Effector memory CD8-positive, alpha-beta T cell (primary cell): ENCODE data around the gene LRRN4CL.

ENCODE experiments used
- ATAC-seq: fragments of 150-1000 bp; cut with Tn5 transposase; replicated peaks from 2 replicates; pipeline ENCODE4 v1.10.0; 2021; ENCODE audit warnings: mild to moderate bottlenecking, moderate library complexity
- DNase-seq, 3 experiments: peaks; one replicate each; pipeline ENCODE4 v3.0.0; 2021
- H3K27ac Mint-ChIP-seq, 2 donors: one replicate each; pipeline ENCODE4 v1.8.0; 2022; ENCODE audit warnings: mild to moderate bottlenecking in 2 of 2, mixed read lengths in 2 of 2, moderate library complexity in 2 of 2
- H3K27me3 Mint-ChIP-seq, 2 donors: one replicate each; pipeline ENCODE4 v1.8.0; 2022; ENCODE audit warnings: mixed read lengths in 2 of 2
- H3K36me3 Mint-ChIP-seq: one replicate; pipeline ENCODE4 v1.8.0; 2022; ENCODE audit warnings: mild to moderate bottlenecking, moderate library complexity, mixed read lengths; ENCODE audit not compliant: insufficient read depth
- H3K4me1 Mint-ChIP-seq, 2 donors: one replicate each; pipeline ENCODE4 v1.8.0; 2022; ENCODE audit warnings: low read depth in 2 of 2, mixed read lengths in 2 of 2
- H3K4me3 Mint-ChIP-seq, 2 donors: one replicate each; pipeline ENCODE4 v1.8.0; 2022; ENCODE audit warnings: mild to moderate bottlenecking in 2 of 2, mixed read lengths in 2 of 2, moderate library complexity in 2 of 2
- H3K9me3 Mint-ChIP-seq, 2 donors: one replicate each; pipeline ENCODE4 v1.8.0; 2022; ENCODE audit warnings: mixed read lengths in 2 of 2

The LRRN4CL gene

DNA sequence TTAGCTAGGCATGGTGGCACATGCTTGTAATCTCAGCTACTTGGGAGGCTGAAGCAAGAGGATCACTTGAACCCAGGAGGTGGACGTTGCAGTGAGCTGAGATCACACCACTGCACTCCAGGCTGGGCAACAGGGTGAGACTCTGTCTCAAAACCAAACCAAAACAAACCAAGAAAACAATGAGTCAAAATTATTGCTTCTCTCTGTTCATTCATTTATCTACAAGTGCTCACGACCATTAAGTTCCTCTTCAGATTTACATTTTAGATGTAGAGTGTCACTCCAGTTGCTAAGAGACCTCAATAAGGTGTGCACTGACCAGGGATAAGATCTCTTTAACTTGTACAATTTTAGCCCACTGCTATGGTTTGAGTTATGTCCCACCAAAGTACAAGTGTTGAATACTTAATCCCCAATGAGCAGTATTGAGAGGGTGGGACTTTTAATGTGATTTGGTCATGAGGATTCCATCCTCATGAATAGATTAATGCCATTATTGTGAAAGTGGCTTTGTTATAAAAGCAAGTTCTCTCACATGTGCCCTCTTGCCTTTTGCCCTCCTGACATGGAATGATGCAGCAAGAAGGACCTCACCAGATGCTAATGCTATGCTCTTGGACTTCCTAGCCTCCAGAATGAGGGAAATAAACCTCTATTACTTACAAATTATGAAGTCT is 30.1 kb upstream of the LRRN4CL start:
- Mint-ChIP-seq H3K9me3 (no peaks in the 10 kb centered on the region), H3K4me1 (peaks cover 11 to 34% of the 10 kb centered on the region in 2 donors), H3K4me3 (no peak overlapping the region), H3K36me3 (peaks cover 100% of the 10 kb centered on the region), H3K27me3 (no peaks in the 10 kb centered on the region), H3K27ac (peak overlapping the region in 1 of 2 donors; percentile 35)
- ATAC-seq (no peak), DNase-seq (no peak)

- H3K36me3 Mint-ChIP-seq, result peaks cover 99% of the 10 kb centered on the region
- peaks cover 4 to 29% of the 10 kb centered on the region in 2 donors for H3K4me1 Mint-ChIP-seq
These were observed 27.5 kb upstream of the LRRN4CL start for GRCh38 chr11:62716816-62717215.

DNA sequence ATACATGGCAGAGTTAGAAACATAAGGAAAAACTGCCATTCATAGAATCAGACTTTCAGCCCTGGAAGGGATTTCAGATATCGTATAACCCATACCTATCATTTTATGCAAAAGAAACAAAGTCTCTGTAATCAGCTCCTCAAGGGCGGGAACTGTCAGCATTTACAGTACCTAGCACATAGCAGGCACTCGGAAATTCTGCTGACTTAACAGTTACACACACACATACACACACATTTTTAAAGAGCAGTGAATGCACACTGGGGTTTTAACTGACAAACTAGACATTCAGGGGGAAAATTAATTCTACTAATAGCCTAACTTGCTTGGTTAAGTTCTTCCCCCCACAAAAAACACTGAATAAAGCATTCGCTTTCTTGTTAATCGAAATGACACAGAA is 26.9 kb upstream of the LRRN4CL start:
- ATAC-seq (no peak), DNase-seq (no peak)
- Mint-ChIP-seq H3K36me3 (peaks cover 97% of the 10 kb centered on the region), H3K27ac (no peak overlapping the region), H3K4me3 (no peak overlapping the region), H3K9me3 (no peaks in the 10 kb centered on the region), H3K4me1 (peaks cover 4 to 29% of the 10 kb centered on the region in 2 donors), H3K27me3 (no peaks in the 10 kb centered on the region)

More at GRCh38 chr11:62716816-62717215, 27.5 kb upstream of the LRRN4CL start:
- DNase-seq (no peak), ATAC-seq (no peak)
- Mint-ChIP-seq H3K27ac (peak overlapping the region in 1 of 2 donors; percentile 41), H3K27me3 (no peaks in the 10 kb centered on the region), H3K9me3 (no peaks in the 10 kb centered on the region), H3K4me3 (no peak overlapping the region)

- no peak overlapping the region for H3K4me3 Mint-ChIP-seq
- DNase-seq (no peak), ATAC-seq (no peak)
- H3K4me1 Mint-ChIP-seq, result peaks cover 4 to 29% of the 10 kb centered on the region in 2 donors
- H3K27me3 Mint-ChIP-seq, result no peaks in the 10 kb centered on the region
- no peaks in the 10 kb centered on the region for H3K9me3 Mint-ChIP-seq
- peak overlapping the region in 1 of 2 donors; percentile 41 for H3K27ac Mint-ChIP-seq
- peaks cover 97% of the 10 kb centered on the region for H3K36me3 Mint-ChIP-seq
These were observed 26.1 kb upstream of the LRRN4CL start for GRCh38 chr11:62715150-62716130.

- H3K36me3 Mint-ChIP-seq, result peaks cover 96% of the 10 kb centered on the region
These were observed 24.0 kb upstream of the LRRN4CL start for GRCh38 chr11:62713343-62713742.

DNA sequence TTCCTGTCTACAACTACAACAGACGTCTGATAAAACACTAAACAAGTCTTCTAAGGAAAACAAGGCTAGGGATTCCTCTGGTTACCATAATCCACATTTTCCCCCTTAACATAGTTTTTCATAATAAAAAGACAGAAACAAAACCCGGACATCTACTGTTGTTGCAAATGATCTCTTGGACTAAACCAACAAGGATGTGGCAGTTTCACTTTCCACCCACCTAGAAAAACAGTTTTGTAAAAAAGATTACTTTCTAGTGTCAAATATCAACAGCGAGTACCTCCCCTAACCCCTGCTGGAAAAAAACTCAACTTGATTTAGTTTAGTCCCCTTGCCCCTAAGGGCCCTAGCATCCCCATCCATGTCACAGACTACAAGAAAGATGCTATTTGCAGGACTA is 23.5 kb upstream of the LRRN4CL start:
- H3K4me3 Mint-ChIP-seq, result no peak overlapping the region
- H3K9me3 Mint-ChIP-seq, result no peaks in the 10 kb centered on the region
- H3K4me1 Mint-ChIP-seq, result peaks cover 19 to 31% of the 10 kb centered on the region in 2 donors
- ATAC-seq (no peak), DNase-seq (no peak)
- peaks cover 91% of the 10 kb centered on the region for H3K36me3 Mint-ChIP-seq
- no peaks in the 10 kb centered on the region for H3K27me3 Mint-ChIP-seq
- peak overlapping the region in 1 of 2 donors; percentile 61 for H3K27ac Mint-ChIP-seq

More at GRCh38 chr11:62713343-62713742, 24.0 kb upstream of the LRRN4CL start:
- H3K4me3 Mint-ChIP-seq, result no peak overlapping the region
- H3K27me3 Mint-ChIP-seq, result no peaks in the 10 kb centered on the region
- no peaks in the 10 kb centered on the region for H3K9me3 Mint-ChIP-seq
- H3K4me1 Mint-ChIP-seq, result peaks cover 17 to 36% of the 10 kb centered on the region in 2 donors
- H3K27ac Mint-ChIP-seq, result no peak overlapping the region
- ATAC-seq, result no peak
- DNase-seq, result no peak

GRCh38 chr11:62712276-62712812 is 23.0 kb upstream of the LRRN4CL start:
- peak overlapping the region in 1 of 2 donors; percentile 61 for H3K27ac Mint-ChIP-seq
- peaks cover 20 to 30% of the 10 kb centered on the region in 2 donors for H3K4me1 Mint-ChIP-seq
- peaks cover 86% of the 10 kb centered on the region for H3K36me3 Mint-ChIP-seq
- H3K27me3 Mint-ChIP-seq, result no peaks in the 10 kb centered on the region
- DNase-seq, result no peak
- ATAC-seq, result no peak
- no peak overlapping the region for H3K4me3 Mint-ChIP-seq
- H3K9me3 Mint-ChIP-seq, result no peaks in the 10 kb centered on the region

DNA sequence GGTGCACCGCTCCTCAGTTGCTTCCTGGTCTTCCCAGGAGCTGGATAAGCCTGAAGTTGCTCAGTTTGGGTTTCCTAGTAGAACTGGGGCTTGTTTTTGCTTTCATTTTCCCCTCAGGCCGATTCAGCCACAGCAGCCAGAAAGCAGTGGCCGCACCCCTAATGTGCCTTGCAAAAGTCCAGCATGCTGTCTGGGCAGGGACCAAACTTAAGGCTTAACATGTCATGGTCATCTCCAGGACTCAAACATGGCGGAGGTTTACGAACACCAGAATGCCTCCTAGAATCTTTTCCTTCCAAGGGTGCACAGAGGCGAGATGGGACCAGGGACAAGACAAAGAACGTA is 20.6 kb upstream of the LRRN4CL start:
- H3K27me3 Mint-ChIP-seq, result no peaks in the 10 kb centered on the region
- H3K36me3 Mint-ChIP-seq, result peaks cover 79% of the 10 kb centered on the region
- no peaks in the 10 kb centered on the region for H3K9me3 Mint-ChIP-seq

DNA sequence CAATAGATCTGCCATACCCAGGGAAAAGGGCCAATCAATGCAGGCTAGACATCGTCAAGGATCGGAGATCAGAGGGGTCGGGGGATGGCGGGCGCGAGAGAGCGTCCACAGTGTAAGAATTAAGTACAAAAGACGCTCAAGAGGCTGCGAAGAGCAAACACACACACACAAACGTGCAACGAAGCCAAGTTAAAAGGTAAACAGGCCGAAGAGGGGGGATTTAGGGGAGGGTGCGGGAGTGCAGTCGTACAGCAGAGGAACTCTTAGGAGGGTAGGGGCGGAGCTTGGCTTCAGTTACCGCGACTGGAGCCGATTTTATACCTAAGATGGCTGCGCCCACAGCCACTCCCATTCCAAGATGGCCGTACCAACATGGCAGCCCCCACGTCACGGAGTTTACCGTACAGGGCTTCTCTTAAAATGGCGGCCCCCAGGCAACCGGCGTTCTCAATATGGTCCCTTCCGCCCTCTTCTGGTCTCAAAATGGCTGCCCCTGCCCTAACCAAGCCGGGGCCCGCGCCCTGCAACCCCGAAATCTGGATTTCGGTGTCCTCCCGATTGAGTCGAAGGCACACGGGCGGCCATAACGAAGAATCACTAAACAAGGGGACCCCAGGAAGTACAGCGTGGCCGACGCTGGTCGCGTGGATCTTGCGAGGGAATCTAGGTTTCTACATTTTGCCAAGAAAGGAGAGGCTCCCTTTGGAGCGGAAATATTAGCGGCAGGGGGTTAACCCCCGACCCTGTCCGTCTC is 20.1 kb upstream of the LRRN4CL start:
- Mint-ChIP-seq H3K9me3 (no peaks in the 10 kb centered on the region), H3K4me1 (peaks cover 35 to 37% of the 10 kb centered on the region in 2 donors), H3K27me3 (no peaks in the 10 kb centered on the region), H3K27ac (peak overlapping the region; percentile 94 to 95), H3K4me3 (peak overlapping the region; percentile 87 to 90), H3K36me3 (peaks cover 73% of the 10 kb centered on the region)
- peak; percentile 76 for ATAC-seq
- peak; percentile 96 to 97 (median 96) for DNase-seq

More for the DNA sequence above, 20.6 kb upstream of the LRRN4CL start:
- DNase-seq (no peak), ATAC-seq (no peak)
- Mint-ChIP-seq H3K27ac (peak overlapping the region; percentile 94 to 95), H3K4me3 (peak overlapping the region; percentile 87 to 90), H3K4me1 (peaks cover 35 to 38% of the 10 kb centered on the region in 2 donors)

DNA sequence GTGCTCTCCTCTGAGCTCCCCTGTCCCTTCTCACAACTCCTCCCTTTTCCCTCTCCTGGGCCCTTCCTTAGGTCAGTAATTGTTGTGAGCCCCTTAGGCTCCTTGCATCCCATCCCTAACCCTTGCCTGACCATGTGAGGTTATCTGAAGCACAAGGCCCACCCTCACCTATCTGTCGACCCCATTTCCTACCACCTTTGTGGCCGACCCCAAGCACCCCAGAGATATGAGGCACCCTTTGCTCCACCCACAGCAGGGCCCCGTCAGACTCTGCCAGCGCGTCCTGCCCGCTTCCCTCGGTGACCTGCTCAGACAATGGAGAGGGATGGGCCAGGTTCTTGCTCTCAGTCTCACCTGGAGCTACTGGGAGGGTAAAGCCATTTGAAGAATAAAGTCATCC is 19.5 kb upstream of the LRRN4CL start:
- Mint-ChIP-seq H3K27me3 (no peaks in the 10 kb centered on the region), H3K9me3 (no peaks in the 10 kb centered on the region), H3K4me3 (peak overlapping the region; percentile 87 to 90), H3K4me1 (peaks cover 35% of the 10 kb centered on the region in 2 donors), H3K27ac (peak overlapping the region; percentile 94 to 95), H3K36me3 (peaks cover 68% of the 10 kb centered on the region)
- DNase-seq, result peak in 1 of 3 experiments; percentile 24
- ATAC-seq, result peak; percentile 13

DNA sequence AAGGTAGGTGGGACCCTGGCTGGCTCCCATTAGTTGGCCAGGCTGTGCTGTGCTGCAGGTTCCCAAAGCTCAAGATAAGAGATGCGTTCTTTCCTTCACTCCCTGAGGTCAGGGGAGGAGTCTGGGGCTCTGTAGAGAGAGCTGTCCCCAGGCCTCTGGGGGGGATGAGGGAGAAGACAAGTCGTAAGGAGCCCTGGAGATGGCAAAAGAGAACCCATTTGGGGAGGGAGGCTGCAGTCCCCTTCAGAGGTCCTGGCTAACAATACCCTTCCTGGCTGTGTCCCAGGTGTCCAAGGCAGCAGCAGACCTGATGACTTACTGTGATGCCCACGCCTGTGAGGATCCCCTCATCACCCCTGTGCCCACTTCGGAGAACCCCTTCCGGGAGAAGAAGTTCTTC is 19.1 kb upstream of the LRRN4CL start:
- H3K27ac Mint-ChIP-seq, result peak overlapping the region; percentile 94 to 95
- ATAC-seq (no peak), DNase-seq (no peak)
- no peaks in the 10 kb centered on the region for H3K27me3 Mint-ChIP-seq
- peaks cover 64% of the 10 kb centered on the region for H3K36me3 Mint-ChIP-seq
- H3K4me3 Mint-ChIP-seq, result peak overlapping the region; percentile 87 to 90
- H3K9me3 Mint-ChIP-seq, result no peaks in the 10 kb centered on the region
- peaks cover 31 to 35% of the 10 kb centered on the region in 2 donors for H3K4me1 Mint-ChIP-seq

- ATAC-seq (no peak), DNase-seq (no peak)
- Mint-ChIP-seq H3K9me3 (no peaks in the 10 kb centered on the region), H3K4me1 (peaks cover 29 to 35% of the 10 kb centered on the region in 2 donors), H3K27me3 (no peaks in the 10 kb centered on the region), H3K27ac (peak within 1 kb of the TSS; percentile 94 to 95), H3K4me3 (peak within 1 kb of the TSS; percentile 89 to 90), H3K36me3 (peaks cover 53% of the 10 kb centered on the region)
These were observed 18.0 kb upstream of the LRRN4CL start, which contains the start of the genes BSCL2 and GNG3 for GRCh38 chr11:62707277-62707861. BSCL2 (minus strand) TSS chr11:62707424; CDS start chr11:62707195, 229 bp downstream. GNG3 (plus strand) TSS chr11:62707676; CDS start chr11:62708296, 620 bp downstream.
